GM12874 (cell line): ENCODE measurements around the gene SAMMSON.

Experiments used
- TF ChIP-seq, protein P1 (sequence below): IDR thresholded peaks from 2 replicates; pipeline ENCODE4 v1.5.1; 2011; ENCODE audit warnings: low read depth, mild to moderate bottlenecking, control low read depth, low read length, moderate library complexity; ENCODE audit not compliant: insufficient read depth

SAMMSON gene

DNA sequence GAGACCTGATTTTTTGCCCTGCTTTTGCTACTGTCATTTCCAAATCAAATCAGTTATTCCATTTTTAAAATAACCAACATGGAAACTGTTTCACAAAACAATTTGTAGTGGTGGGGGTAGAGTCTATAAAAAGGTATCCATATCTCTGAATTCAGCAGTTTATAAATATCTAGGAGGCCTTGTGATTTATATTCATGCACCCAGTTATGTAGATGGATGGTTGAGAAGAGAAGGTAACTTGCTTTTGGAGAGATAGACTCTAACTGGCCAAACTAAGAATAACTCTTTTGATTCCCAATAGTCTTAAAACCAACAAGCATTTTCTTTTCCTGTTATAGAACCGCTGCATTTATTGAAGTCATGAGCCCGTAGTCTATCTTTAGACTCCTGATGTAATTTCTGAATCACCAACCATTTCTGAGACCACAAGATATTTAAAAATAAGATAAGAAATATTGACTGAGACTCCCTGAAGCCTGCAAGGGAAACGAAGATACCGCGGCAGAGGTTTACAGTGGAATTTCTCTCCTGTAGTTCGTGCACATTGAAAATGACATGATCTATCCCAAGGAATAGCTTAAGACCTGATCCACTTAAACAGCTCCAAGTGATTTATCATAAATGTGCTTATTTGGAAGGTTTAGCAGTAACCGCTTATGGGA, 68.5 kb downstream of the SAMMSON start:
- TF ChIP-seq, protein P1, sequence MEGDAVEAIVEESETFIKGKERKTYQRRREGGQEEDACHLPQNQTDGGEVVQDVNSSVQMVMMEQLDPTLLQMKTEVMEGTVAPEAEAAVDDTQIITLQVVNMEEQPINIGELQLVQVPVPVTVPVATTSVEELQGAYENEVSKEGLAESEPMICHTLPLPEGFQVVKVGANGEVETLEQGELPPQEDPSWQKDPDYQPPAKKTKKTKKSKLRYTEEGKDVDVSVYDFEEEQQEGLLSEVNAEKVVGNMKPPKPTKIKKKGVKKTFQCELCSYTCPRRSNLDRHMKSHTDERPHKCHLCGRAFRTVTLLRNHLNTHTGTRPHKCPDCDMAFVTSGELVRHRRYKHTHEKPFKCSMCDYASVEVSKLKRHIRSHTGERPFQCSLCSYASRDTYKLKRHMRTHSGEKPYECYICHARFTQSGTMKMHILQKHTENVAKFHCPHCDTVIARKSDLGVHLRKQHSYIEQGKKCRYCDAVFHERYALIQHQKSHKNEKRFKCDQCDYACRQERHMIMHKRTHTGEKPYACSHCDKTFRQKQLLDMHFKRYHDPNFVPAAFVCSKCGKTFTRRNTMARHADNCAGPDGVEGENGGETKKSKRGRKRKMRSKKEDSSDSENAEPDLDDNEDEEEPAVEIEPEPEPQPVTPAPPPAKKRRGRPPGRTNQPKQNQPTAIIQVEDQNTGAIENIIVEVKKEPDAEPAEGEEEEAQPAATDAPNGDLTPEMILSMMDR, result no peak

DNA sequence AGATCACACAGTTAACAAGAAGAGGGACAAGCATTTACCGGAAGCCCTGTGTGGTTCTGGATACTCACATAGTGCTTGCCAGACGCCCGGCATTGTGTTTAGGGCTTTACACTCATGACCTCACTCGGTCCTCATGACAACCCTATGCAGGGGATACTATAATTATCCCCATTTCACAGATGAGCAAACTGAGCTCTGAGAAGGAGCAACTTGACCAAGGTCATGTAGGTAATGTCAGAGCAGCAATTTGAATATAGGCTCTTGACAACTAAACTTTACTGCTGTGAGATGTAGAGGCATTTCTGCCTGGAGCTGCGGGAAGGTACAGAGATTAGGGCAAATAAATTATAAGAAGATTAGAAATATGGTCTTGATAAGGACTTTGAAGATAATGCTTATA, 70.0 kb downstream of the SAMMSON start:
- TF ChIP-seq, protein P1, result no peak

- TF ChIP-seq, protein P1, result no peak
Observed at GRCh38 chr3:70071138-70071537, 71.6 kb downstream of the SAMMSON start.

DNA sequence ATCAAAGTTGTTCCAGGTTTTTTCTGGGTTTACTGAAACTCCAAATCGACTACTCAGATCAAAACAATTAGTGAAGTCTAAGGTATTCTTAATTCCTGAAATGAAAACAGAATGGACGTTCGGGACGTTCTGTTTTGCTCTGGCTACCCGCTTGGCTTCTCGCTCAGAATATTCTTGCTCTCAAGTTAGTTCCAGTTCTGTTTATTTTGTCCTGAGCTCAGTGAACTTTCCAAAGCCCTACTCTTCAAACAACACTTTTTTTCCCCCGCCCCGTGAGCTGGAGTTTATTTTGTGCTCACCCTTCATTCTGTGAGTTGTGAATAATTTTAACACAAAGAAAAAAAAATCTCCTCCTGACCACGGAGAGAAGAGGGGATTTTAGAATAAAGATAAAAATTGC, 72.6 kb downstream of the SAMMSON start:
- TF ChIP-seq, protein P1, result no peak

DNA sequence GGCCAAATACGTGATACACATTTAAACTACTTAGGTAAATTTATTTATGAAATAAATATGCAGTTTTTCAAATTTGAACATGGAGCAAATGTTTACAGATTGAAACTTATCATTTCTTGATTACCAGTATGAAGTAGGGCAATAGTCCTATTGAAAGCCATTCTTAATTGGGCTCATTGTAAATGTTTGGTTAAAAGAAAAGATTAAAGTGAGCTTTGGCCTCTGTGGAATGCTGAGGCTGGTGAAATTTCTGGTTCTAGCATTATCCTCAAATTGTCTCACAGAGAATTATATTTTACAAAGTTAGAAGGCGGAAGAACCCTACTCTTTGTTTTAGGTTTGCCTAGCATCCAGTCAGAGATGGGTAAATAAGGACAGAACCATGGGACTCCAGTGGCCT, 73.2 kb downstream of the SAMMSON start:
- TF ChIP-seq, protein P1, result no peak

DNA sequence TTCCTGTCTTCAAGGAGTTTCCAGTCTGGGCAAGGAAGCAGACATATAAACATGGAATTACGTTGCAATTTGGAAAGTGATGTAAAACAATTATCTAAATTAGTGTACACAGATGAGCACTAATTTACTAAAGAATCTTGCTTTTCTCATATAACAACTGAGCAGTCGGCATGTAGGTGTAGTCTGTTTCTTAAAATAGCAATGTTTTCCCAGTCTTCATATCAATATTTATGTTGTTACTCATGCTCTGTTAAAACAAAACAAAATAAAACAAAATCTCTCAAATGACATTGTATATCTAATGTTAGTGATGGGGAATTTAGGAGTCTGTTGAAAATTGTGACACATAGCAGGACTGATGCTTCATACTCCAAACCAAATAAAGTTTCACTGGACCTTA, 75.6 kb downstream of the SAMMSON start:
- TF ChIP-seq, protein P1, result no peak

GRCh38 chr3:70076396-70076795, 76.9 kb downstream of the SAMMSON start:
- TF ChIP-seq, protein P1, result no peak
